ENCODE data around the gene LRRN2. TPM values are rescaled to one million over a fixed set of nuclear protein-coding genes. Genes with fewer than 3 reads are reported as not detected.
A peak's percentile ranks its signal among the peaks of the same experiment; 100 is the strongest.

LRRN2 gene
- total and polyA plus RNA-seq, 9 of the 15 experiments (the other 6 are each of a cell fraction or from before 2014, with no cell fraction given): 0.05 TPM; not detected in 8

- no peak for TF ChIP-seq ARID3A (IDR thresholded peaks at IDR 0.05; ENCODE audit: borderline replicate concordance, low read depth, low read length)
- no peak for TF ChIP-seq ZKSCAN8 (CRISPR knock-in tag; IDR thresholded peaks at IDR 0.05)
Observed at GRCh38 chr1:204581759-204582158, 103.8 kb downstream of the LRRN2 start (continued).

GRCh38 chr1:204580862-204581261 lies 104.7 kb downstream of the LRRN2 start:
- no peak overlapping the region for H3K9ac ChIP-seq (ENCODE audit: insufficient read depth in 1 of 2, low read depth in 2 of 2, low read length in 2 of 2)
- H3K27me3 ChIP-seq (ENCODE audit: control insufficient read depth in 2 of 2, insufficient read depth in 2 of 2, low read length in 2 of 2): peaks cover 9 to 21% of the 10 kb centered on the region in 2 experiments; a peak in 4 of 5 replicates
- peaks cover 3 to 6% of the 10 kb centered on the region in 2 experiments; a peak in 1 of 5 replicates for H3K4me1 ChIP-seq (replicated peaks in 1 of 2; ENCODE audit: control insufficient read depth in 2 of 2, insufficient read depth in 2 of 2, low read length in 2 of 2)
- in situ Hi-C loops (cut with MboI): no loop called here
- no peak overlapping the region for H3K27ac ChIP-seq (ENCODE audit: extremely low read depth, low read depth, low read length)
- no peaks in the 10 kb centered on the region for H3K36me3 ChIP-seq (ENCODE audit: control insufficient read depth, insufficient read depth, low read length)
- intact Hi-C loops (cut with micrococcal nuclease): no loop called here
- no peaks in the 10 kb centered on the region for H3K79me2 ChIP-seq (ENCODE audit: control insufficient read depth, insufficient read depth, low read length)
- H3K9me1 ChIP-seq (ENCODE audit: control insufficient read depth, insufficient read depth, low read length): no peaks in the 10 kb centered on the region
- no TSS peak for BruUV-seq (replicated peaks)
- POLR2A ChIA-PET: no interaction called here
- DNase-seq (ENCODE audit: extremely low read depth in 1 of 4, low spot score in 3 of 4) (no peak), FAIRE-seq (no peak), ATAC-seq (no peak)
- no peak overlapping the region for H3K4me2 ChIP-seq (ENCODE audit: insufficient read depth, low read length)
- H4K20me1 ChIP-seq (replicated peaks; ENCODE audit: control insufficient read depth, insufficient read depth, low read length): 0 out of 2 replicates have a peak, but pooled peaks cover 4% of the 10 kb centered on the region
- H2AFZ ChIP-seq (ENCODE audit: low read depth, low read length): no peak overlapping the region
- no peak overlapping the region for H3K4me3 ChIP-seq
- no peaks in the 10 kb centered on the region for H3K9me3 ChIP-seq (replicated peaks; ENCODE audit: control insufficient read depth, insufficient read depth, low read depth, low read length)
- CTCF ChIA-PET (ENCODE audit: low intra/inter-chr PET ratio): no interaction called here
- 18% methylated on average over 2 of the region's 2 CpGs for WGBS (ENCODE audit: insufficient coverage, low coverage, missing lambda C conversion rate)
- TF ChIP-seq HNRNPLL (IDR thresholded peaks at IDR 0.05; ENCODE audit: low read depth, low read length, poor library complexity, severe bottlenecking): no peak
- TF ChIP-seq NFXL1 (CRISPR knock-in tag; IDR thresholded peaks at IDR 0.05): no peak
- no peak for TF ChIP-seq ZNF224 (CRISPR knock-in tag; IDR thresholded peaks at IDR 0.05)
- TF ChIP-seq ZBTB43 (CRISPR knock-in tag; IDR thresholded peaks at IDR 0.05): no peak
- no peak for TF ChIP-seq ARID4B (CRISPR knock-in tag; IDR thresholded peaks at IDR 0.05)
- no peak for TF ChIP-seq POLR2A (conservative IDR thresholded peaks at IDR 0.05)
- TF ChIP-seq BCL6 (CRISPR knock-in tag; IDR thresholded peaks at IDR 0.05): no peak
- TF ChIP-seq PTRF (tag; IDR thresholded peaks at IDR 0.05): no peak
- TF ChIP-seq SRSF3 (IDR thresholded peaks at IDR 0.05; ENCODE audit: insufficient read depth, low read length): no peak
- peak; percentile 37; the same call in 1 of the 2 replicates for TF ChIP-seq USF2 (CRISPR knock-in tag; IDR thresholded peaks at IDR 0.05)
- no peak for TF ChIP-seq EWSR1 (IDR thresholded peaks at IDR 0.05; ENCODE audit: borderline replicate concordance, low read depth, partially characterized antibody)

Data from K562 (cell line).